Measurements from ENCODE around the gene CRISPLD2. TPM values are rescaled to one million over a fixed set of nuclear protein-coding genes. Genes with fewer than 3 reads are reported as not detected.
A peak's percentile ranks its signal among the peaks of the same experiment; 100 is the strongest.

Gene CRISPLD2
- total and polyA plus RNA-seq, 9 of the 15 experiments (the other 6 are each of a cell fraction or from before 2014, with no cell fraction given) = 0.03 to 0.24 (median 0.04) TPM; not detected in 4

DNA sequence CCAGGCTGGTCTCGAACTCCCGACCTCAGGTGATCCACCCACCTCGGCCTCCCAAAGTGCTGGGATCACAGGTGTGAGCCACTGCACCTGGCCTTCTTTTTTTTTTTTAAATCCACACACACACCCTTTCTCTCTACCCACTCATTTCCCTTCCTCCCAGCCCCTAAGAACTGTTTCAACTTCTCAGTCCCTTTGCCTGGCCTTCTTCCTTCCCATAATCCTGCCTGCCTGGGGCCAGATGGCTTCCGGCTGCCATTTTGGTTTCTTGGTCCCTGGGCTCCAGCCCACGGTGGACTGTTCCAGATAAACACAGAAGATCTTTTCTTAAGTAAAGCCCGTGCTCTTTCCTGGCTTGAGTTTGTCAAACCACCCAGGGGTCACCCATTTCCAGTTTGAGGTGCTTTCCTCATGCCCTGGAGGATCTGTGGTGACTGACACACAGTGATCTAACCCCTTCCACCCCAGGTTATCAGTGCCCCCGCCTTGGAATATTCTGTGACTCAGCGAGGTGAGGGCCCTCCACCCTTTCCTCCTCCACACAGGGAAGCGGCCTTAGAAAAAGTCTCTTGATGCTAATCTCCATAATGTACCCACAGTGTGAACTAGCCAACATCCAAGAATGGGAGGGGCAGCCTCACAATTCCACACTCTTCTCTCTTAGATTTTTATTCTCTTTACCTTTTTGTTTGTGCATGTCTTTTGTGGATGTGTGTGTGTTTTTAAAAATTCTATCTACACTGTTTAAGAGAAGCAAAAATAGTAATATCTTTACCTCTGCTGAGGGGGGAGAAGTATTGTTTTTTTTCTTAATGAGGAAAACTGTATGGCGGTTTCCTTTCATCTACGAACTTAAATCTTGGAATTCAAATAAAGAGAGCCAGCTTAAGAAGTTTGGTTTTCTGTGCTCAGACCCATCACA lies 60.0 kb downstream of the CRISPLD2 start (continued):
- TF ChIP-seq, protein P1, sequence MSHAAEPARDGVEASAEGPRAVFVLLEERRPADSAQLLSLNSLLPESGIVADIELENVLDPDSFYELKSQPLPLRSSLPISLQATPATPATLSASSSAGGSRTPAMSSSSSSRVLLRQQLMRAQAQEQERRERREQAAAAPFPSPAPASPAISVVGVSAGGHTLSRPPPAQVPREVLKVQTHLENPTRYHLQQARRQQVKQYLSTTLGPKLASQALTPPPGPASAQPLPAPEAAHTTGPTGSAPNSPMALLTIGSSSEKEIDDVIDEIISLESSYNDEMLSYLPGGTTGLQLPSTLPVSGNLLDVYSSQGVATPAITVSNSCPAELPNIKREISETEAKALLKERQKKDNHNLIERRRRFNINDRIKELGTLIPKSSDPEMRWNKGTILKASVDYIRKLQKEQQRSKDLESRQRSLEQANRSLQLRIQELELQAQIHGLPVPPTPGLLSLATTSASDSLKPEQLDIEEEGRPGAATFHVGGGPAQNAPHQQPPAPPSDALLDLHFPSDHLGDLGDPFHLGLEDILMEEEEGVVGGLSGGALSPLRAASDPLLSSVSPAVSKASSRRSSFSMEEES (CRISPR knock-in tag; IDR thresholded peaks at IDR 0.05) = no peak
- TF ChIP-seq, protein P2, sequence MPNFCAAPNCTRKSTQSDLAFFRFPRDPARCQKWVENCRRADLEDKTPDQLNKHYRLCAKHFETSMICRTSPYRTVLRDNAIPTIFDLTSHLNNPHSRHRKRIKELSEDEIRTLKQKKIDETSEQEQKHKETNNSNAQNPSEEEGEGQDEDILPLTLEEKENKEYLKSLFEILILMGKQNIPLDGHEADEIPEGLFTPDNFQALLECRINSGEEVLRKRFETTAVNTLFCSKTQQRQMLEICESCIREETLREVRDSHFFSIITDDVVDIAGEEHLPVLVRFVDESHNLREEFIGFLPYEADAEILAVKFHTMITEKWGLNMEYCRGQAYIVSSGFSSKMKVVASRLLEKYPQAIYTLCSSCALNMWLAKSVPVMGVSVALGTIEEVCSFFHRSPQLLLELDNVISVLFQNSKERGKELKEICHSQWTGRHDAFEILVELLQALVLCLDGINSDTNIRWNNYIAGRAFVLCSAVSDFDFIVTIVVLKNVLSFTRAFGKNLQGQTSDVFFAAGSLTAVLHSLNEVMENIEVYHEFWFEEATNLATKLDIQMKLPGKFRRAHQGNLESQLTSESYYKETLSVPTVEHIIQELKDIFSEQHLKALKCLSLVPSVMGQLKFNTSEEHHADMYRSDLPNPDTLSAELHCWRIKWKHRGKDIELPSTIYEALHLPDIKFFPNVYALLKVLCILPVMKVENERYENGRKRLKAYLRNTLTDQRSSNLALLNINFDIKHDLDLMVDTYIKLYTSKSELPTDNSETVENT (CRISPR knock-in tag; IDR thresholded peaks at IDR 0.05) = no peak
- TF ChIP-seq NRF1 (conservative IDR thresholded peaks at IDR 0.05 in 1 of 2, IDR thresholded peaks at IDR 0.05 in 1 of 2) (peak; percentile 33 to 47; a peak in 1 of 4 replicates), CBFA2T3 (IDR thresholded peaks at IDR 0.05) (peak; percentile 90), ZNF282 (CRISPR knock-in tag; IDR thresholded peaks at IDR 0.05) (no peak), EWSR1 (IDR thresholded peaks at IDR 0.05; ENCODE audit: borderline replicate concordance, low read depth, partially characterized antibody) (no peak), HDAC3 (IDR thresholded peaks at IDR 0.05; ENCODE audit: borderline replicate concordance, partially characterized antibody) (peak; percentile 75), SMAD4 (CRISPR knock-in tag; conservative IDR thresholded peaks at IDR 0.05) (peak; percentile 85), CSDE1 (IDR thresholded peaks at IDR 0.05) (no peak), SMARCA4 (IDR thresholded peaks at IDR 0.05) (peak; percentile 98), TEAD4 (IDR thresholded peaks at IDR 0.05; ENCODE audit: low read length) (peak; percentile 81), TEAD4 (CRISPR knock-in tag; IDR thresholded peaks at IDR 0.05; ENCODE audit: borderline replicate concordance) (no peak), IRF2 (CRISPR knock-in tag; IDR thresholded peaks at IDR 0.05) (no peak), ZBED1 (IDR thresholded peaks at IDR 0.05) (0 out of 2 replicates have a peak, but pooled peaks have one; percentile 63)
- TF ChIP-seq, protein P3, sequence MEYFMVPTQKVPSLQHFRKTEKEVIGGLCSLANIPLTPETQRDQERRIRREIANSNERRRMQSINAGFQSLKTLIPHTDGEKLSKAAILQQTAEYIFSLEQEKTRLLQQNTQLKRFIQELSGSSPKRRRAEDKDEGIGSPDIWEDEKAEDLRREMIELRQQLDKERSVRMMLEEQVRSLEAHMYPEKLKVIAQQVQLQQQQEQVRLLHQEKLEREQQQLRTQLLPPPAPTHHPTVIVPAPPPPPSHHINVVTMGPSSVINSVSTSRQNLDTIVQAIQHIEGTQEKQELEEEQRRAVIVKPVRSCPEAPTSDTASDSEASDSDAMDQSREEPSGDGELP (CRISPR knock-in tag; IDR thresholded peaks at IDR 0.05; ENCODE audit: borderline replicate concordance) = peak; percentile 62; the same call in 1 of the 2 replicates
- TF ChIP-seq, protein P4, sequence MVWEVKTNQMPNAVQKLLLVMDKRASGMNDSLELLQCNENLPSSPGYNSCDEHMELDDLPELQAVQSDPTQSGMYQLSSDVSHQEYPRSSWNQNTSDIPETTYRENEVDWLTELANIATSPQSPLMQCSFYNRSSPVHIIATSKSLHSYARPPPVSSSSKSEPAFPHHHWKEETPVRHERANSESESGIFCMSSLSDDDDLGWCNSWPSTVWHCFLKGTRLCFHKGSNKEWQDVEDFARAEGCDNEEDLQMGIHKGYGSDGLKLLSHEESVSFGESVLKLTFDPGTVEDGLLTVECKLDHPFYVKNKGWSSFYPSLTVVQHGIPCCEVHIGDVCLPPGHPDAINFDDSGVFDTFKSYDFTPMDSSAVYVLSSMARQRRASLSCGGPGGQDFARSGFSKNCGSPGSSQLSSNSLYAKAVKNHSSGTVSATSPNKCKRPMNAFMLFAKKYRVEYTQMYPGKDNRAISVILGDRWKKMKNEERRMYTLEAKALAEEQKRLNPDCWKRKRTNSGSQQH (CRISPR knock-in tag; IDR thresholded peaks at IDR 0.05) = no peak
- TF ChIP-seq, protein P5, sequence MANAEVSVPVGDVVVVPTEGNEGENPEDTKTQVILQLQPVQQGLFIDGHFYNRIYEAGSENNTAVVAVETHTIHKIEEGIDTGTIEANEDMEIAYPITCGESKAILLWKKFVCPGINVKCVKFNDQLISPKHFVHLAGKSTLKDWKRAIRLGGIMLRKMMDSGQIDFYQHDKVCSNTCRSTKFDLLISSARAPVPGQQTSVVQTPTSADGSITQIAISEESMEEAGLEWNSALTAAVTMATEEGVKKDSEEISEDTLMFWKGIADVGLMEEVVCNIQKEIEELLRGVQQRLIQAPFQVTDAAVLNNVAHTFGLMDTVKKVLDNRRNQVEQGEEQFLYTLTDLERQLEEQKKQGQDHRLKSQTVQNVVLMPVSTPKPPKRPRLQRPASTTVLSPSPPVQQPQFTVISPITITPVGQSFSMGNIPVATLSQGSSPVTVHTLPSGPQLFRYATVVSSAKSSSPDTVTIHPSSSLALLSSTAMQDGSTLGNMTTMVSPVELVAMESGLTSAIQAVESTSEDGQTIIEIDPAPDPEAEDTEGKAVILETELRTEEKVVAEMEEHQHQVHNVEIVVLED (CRISPR knock-in tag; IDR thresholded peaks at IDR 0.05) = no peak
- TF ChIP-seq, protein P6, sequence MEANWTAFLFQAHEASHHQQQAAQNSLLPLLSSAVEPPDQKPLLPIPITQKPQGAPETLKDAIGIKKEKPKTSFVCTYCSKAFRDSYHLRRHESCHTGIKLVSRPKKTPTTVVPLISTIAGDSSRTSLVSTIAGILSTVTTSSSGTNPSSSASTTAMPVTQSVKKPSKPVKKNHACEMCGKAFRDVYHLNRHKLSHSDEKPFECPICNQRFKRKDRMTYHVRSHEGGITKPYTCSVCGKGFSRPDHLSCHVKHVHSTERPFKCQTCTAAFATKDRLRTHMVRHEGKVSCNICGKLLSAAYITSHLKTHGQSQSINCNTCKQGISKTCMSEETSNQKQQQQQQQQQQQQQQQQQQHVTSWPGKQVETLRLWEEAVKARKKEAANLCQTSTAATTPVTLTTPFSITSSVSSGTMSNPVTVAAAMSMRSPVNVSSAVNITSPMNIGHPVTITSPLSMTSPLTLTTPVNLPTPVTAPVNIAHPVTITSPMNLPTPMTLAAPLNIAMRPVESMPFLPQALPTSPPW (CRISPR knock-in tag; IDR thresholded peaks at IDR 0.05) = peak; percentile 97
